ENCODE results near the gene TNNC2. TPM values are rescaled to one million over a fixed set of nuclear protein-coding genes. Genes with fewer than 3 reads are reported as not detected.

Gene TNNC2
- total RNA-seq, 1 experiment from 2014 or later = not detected

GRCh38 chr20:45835825-45836224, 8.7 kb upstream of the TNNC2 start:
- BruUV-seq (replicated peaks) = no TSS peak
- CTCF ChIA-PET = interaction anchor here (0.6 to 1.0 kb wide), 4 partner anchors 11 to 1240 kb away, joined by 3 to 4 read pairs (median 4); no protein-coding TSS in a partner anchor
- POLR2A ChIA-PET = interaction anchor here (0.6 to 3.8 kb wide), 7 partner anchors 9 to 120 kb away, joined by 3 to 27 read pairs (median 4); partner anchors contain the start of genes CTSA, NEURL2 and ZSWIM1
- Mint-ChIP-seq H3K4me1 (ENCODE audit: insufficient read depth, unreplicated experiment) (peaks cover 26% of the 10 kb centered on the region), H3K9me3 (ENCODE audit: unreplicated experiment) (no peaks in the 10 kb centered on the region), H3K4me3 (ENCODE audit: unreplicated experiment) (peak overlapping the region; percentile 80), H3K27me3 (ENCODE audit: insufficient read depth, unreplicated experiment) (no peaks in the 10 kb centered on the region), H3K36me3 (ENCODE audit: insufficient read depth, unreplicated experiment) (peaks cover 26% of the 10 kb centered on the region), H3K27ac (ENCODE audit: low read depth, unreplicated experiment) (peak overlapping the region; percentile 51)
- DNase-seq (ENCODE audit: unreplicated experiment) = peak; percentile 55
- TF ChIP-seq CTCF (IDR thresholded peaks at IDR 0.05; ENCODE audit: unreplicated experiment) = no peak
- intact Hi-C loops (cut with micrococcal nuclease) = loop anchor here (10.0 kb wide), 1 partner anchor 49 kb away; the partner anchor contains the start of genes SPATA25 and ZSWIM1

GRCh38 chr20:45835329-45835765, 8.2 kb upstream of the TNNC2 start:
- Mint-ChIP-seq H3K9me3 (ENCODE audit: unreplicated experiment) (no peaks in the 10 kb centered on the region), H3K27me3 (ENCODE audit: insufficient read depth, unreplicated experiment) (no peaks in the 10 kb centered on the region), H3K4me3 (ENCODE audit: unreplicated experiment) (peak overlapping the region; percentile 80), H3K36me3 (ENCODE audit: insufficient read depth, unreplicated experiment) (peaks cover 23% of the 10 kb centered on the region), H3K27ac (ENCODE audit: low read depth, unreplicated experiment) (peak overlapping the region; percentile 51), H3K4me1 (ENCODE audit: insufficient read depth, unreplicated experiment) (peaks cover 26% of the 10 kb centered on the region)
- intact Hi-C loops (cut with micrococcal nuclease) = loop anchor here (10.0 kb wide), 1 partner anchor 49 kb away; the partner anchor contains the start of genes SPATA25 and ZSWIM1
- POLR2A ChIA-PET = interaction anchor here (0.6 to 3.8 kb wide), 7 partner anchors 9 to 119 kb away, joined by 3 to 27 read pairs (median 4); partner anchors contain the start of genes CTSA, NEURL2 and ZSWIM1
- no peak for DNase-seq (ENCODE audit: unreplicated experiment)
- CTCF ChIA-PET = interaction anchor here (0.6 to 1.0 kb wide), 4 partner anchors 11 to 1241 kb away, joined by 3 to 4 read pairs (median 4); no protein-coding TSS in a partner anchor
- BruUV-seq (replicated peaks) = no TSS peak
- TF ChIP-seq CTCF (IDR thresholded peaks at IDR 0.05; ENCODE audit: unreplicated experiment) = no peak

DNA sequence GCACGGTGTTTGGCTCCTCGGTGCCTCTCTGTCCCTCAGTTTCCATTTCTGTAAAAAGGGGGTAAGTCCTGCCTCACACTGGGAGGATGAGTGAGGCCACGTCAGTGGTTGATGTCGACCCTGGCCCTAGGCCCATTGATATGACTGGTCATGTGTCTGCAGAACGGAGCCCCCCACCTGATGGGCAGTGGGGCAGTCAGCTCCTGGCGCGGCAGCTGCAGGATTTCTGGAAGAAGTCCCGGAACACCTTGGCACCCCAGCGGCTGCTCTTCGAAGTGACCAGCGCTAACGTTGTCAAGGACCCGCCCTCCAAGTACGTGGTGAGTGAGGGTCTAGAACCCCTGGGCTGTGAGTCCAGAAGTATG, 7.7 kb upstream of the TNNC2 start:
- intact Hi-C loops (cut with micrococcal nuclease) = loop anchor here (10.0 kb wide), 1 partner anchor 50 kb away; the partner anchor contains the start of genes SPATA25 and ZSWIM1
- Mint-ChIP-seq H3K27me3 (ENCODE audit: insufficient read depth, unreplicated experiment) (no peaks in the 10 kb centered on the region), H3K9me3 (ENCODE audit: unreplicated experiment) (no peaks in the 10 kb centered on the region), H3K36me3 (ENCODE audit: insufficient read depth, unreplicated experiment) (peaks cover 17% of the 10 kb centered on the region), H3K27ac (ENCODE audit: low read depth, unreplicated experiment) (peak overlapping the region; percentile 27), H3K4me1 (ENCODE audit: insufficient read depth, unreplicated experiment) (peaks cover 26% of the 10 kb centered on the region), H3K4me3 (ENCODE audit: unreplicated experiment) (peak overlapping the region; percentile 80)
- no peak for TF ChIP-seq CTCF (IDR thresholded peaks at IDR 0.05; ENCODE audit: unreplicated experiment)
- no peak for DNase-seq (ENCODE audit: unreplicated experiment)
- BruUV-seq (replicated peaks) = TSS peak; percentile 55
- ChIA-PET CTCF (interaction anchor here (1.0 kb wide), 1 partner anchor 135 kb away, joined by 3 read pairs; no protein-coding TSS in a partner anchor), POLR2A (interaction anchor here (0.6 to 3.8 kb wide), 19 partner anchors 10 to 556 kb away, joined by 3 to 29 read pairs (median 5); partner anchors contain the start of genes DNTTIP1, PCIF1, UBE2C and WFDC3)
